Mucosa of rectum (tissue), 2 donors: ENCODE measurements around the gene HLX.

Experiments
- H3K27ac ChIP-seq, 2 donors: one replicate each; pipeline ENCODE4 v1.7.0; 2013; ENCODE audit warnings: inconsistent platforms in 2 of 2, low read depth in 2 of 2, low read length in 2 of 2
- H3K27me3 ChIP-seq, 2 donors: one replicate each; pipeline ENCODE4 v1.7.0; 2013; ENCODE audit warnings: low read length in 2 of 2; ENCODE audit not compliant: control insufficient read depth in 2 of 2, insufficient read depth in 2 of 2
- H3K36me3 ChIP-seq, 2 donors: one replicate each; pipeline ENCODE4 v1.7.0; 2013; ENCODE audit warnings: low read length in 2 of 2; ENCODE audit not compliant: control insufficient read depth in 2 of 2, insufficient read depth in 2 of 2
- H3K4me1 ChIP-seq, 2 donors: one replicate each; pipeline ENCODE4 v1.7.0; 2013; ENCODE audit warnings: low read length in 2 of 2, mild to moderate bottlenecking in 1 of 2; ENCODE audit not compliant: control insufficient read depth in 2 of 2, insufficient read depth in 2 of 2
- H3K4me3 ChIP-seq, 2 donors: one replicate each; pipeline ENCODE4 v1.7.0; 2013; ENCODE audit warnings: low read length in 2 of 2
- H3K9ac ChIP-seq, 2 donors: one replicate each; pipeline ENCODE4 v1.7.0; 2013; ENCODE audit warnings: low read length in 2 of 2, low read depth in 1 of 2, mild to moderate bottlenecking in 1 of 2
- H3K9me3 ChIP-seq, 2 donors: one replicate each; pipeline ENCODE4 v1.7.0; 2013; ENCODE audit warnings: low read length in 2 of 2; ENCODE audit not compliant: control insufficient read depth in 2 of 2
- donor health status: healthy.
- donor health status: Normal muscosa, but diverticular disease.

HLX gene

GRCh38 chr1:220895412-220895946, 16.2 kb downstream of the HLX start:
- Histone ChIP-seq H3K9me3 (no peaks in the 10 kb centered on the region), H3K27ac (no peak overlapping the region), H3K27me3 (peaks cover 37% of the 10 kb centered on the region in 2 donors), H3K36me3 (no peaks in the 10 kb centered on the region), H3K4me1 (no peaks in the 10 kb centered on the region), H3K4me3 (no peak overlapping the region), H3K9ac (no peak overlapping the region)

- no peak overlapping the region for H3K27ac ChIP-seq
- no peak overlapping the region for H3K4me3 ChIP-seq
- H3K4me1 ChIP-seq, result no peaks in the 10 kb centered on the region
- H3K27me3 ChIP-seq, result peaks cover 31 to 32% of the 10 kb centered on the region in 2 donors
- no peaks in the 10 kb centered on the region for H3K36me3 ChIP-seq
- no peak overlapping the region for H3K9ac ChIP-seq
- no peaks in the 10 kb centered on the region for H3K9me3 ChIP-seq
These were observed 16.8 kb downstream of the HLX start for GRCh38 chr1:220896092-220896491.

- no peak overlapping the region for H3K4me3 ChIP-seq
- peaks cover 0 to 4% of the 10 kb centered on the region in 2 donors for H3K27me3 ChIP-seq
- H3K36me3 ChIP-seq, result no peaks in the 10 kb centered on the region
These were observed 21.6 kb downstream of the HLX start for GRCh38 chr1:220900842-220901241.

DNA sequence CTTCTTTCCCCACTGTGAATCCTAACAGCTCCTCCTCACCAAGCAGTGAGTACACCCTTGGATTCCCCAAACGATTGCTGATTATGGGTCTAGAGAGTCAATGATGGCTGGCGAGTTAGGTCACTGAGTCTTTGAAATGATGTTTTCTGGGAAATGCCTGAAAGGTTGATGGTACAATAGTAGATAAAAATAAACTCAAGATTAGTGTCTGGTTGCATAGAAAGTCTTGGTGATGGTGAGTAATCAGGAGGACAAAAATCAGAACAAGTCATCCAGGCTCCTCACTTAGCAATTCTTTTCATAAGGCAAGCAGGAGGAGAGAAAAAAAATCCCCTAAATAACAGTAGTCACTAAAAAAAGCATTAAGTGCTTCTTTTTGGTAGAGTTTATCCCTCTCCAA, 22.6 kb downstream of the HLX start:
- no peaks in the 10 kb centered on the region for H3K36me3 ChIP-seq
- no peak overlapping the region for H3K27ac ChIP-seq
- no peak overlapping the region for H3K4me3 ChIP-seq
- H3K27me3 ChIP-seq, result peaks cover 0 to 4% of the 10 kb centered on the region in 2 donors
- no peaks in the 10 kb centered on the region for H3K9me3 ChIP-seq
- no peak overlapping the region for H3K9ac ChIP-seq
- H3K4me1 ChIP-seq, result no peaks in the 10 kb centered on the region

More at GRCh38 chr1:220900842-220901241, 21.6 kb downstream of the HLX start:
- Histone ChIP-seq H3K4me1 (no peaks in the 10 kb centered on the region), H3K9me3 (no peaks in the 10 kb centered on the region), H3K27ac (no peak overlapping the region), H3K9ac (no peak overlapping the region)

GRCh38 chr1:220902916-220903315, 23.7 kb downstream of the HLX start:
- no peaks in the 10 kb centered on the region for H3K36me3 ChIP-seq
- peaks cover 0 to 4% of the 10 kb centered on the region in 2 donors for H3K27me3 ChIP-seq
- H3K27ac ChIP-seq, result no peak overlapping the region
- H3K4me1 ChIP-seq, result no peaks in the 10 kb centered on the region
- H3K9ac ChIP-seq, result no peak overlapping the region
- no peaks in the 10 kb centered on the region for H3K9me3 ChIP-seq
- no peak overlapping the region for H3K4me3 ChIP-seq

DNA sequence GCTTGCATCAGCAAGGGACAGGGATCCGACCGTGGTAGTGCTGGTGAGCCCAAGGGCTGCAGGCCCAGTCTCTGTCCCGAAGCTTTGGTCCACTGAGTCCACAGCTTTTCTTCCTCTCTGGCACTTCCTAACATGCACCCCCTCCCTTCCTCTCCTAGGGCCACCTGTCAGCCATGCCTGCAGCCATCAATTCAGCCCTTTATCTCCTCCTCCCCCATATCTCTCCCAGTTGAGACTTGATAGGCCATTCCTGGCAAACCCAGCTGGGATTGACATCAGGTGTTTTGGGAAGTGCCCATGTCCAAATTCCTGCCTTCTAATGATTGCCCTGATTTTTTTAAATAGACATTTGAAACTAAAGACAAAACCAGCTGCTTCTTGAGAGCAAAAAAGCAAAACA, 25.6 kb downstream of the HLX start:
- no peaks in the 10 kb centered on the region for H3K9me3 ChIP-seq
- no peak overlapping the region for H3K4me3 ChIP-seq

GRCh38 chr1:220905650-220906560, 26.7 kb downstream of the HLX start:
- Histone ChIP-seq H3K36me3 (no peaks in the 10 kb centered on the region), H3K9me3 (no peaks in the 10 kb centered on the region), H3K4me3 (no peak overlapping the region), H3K9ac (no peak overlapping the region), H3K27ac (no peak overlapping the region), H3K27me3 (peaks cover 0 to 6% of the 10 kb centered on the region in 2 donors), H3K4me1 (no peaks in the 10 kb centered on the region)

More for the DNA sequence above, 25.6 kb downstream of the HLX start:
- Histone ChIP-seq H3K9ac (no peak overlapping the region), H3K36me3 (no peaks in the 10 kb centered on the region), H3K27me3 (peaks cover 0 to 6% of the 10 kb centered on the region in 2 donors), H3K27ac (no peak overlapping the region), H3K4me1 (no peaks in the 10 kb centered on the region)

DNA sequence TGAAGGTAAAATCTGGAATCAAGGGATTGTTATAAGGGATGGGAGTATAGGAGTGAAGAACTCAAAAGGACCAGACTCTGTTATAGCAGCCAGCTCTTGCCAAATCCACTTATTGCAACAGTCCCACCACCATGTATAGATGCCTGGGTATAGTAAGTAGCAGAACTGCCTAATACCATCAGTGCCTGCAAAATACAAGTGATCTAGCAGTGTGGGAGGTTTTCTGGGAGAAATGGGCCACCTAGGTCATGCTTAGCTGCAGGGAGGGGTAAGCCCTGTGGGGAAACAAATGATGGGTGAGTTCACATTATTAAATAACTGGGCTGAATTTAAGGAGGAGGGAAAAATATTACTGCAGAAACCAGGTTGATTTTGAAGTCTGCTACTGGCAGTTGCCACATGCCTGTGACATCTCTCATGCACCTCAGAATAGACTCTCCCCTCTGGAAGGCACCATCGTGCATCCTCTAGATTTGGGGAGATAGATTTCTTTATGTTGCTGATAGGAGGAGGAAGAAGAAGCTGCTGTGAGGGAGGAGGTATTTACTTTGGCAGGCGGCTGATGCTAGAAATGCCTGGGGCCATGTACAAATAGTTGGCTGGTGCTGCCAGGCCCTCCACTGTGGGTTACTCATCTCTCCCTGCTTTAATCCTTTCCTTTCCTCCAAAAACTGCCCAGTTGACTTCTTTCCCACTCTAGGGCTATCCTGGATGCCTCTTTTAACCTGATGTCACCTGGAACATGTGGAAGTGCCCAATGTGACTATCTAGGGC, 27.5 kb downstream of the HLX start:
- Histone ChIP-seq H3K4me1 (no peaks in the 10 kb centered on the region), H3K4me3 (no peak overlapping the region), H3K9me3 (no peaks in the 10 kb centered on the region), H3K27ac (no peak overlapping the region), H3K27me3 (peaks cover 0 to 6% of the 10 kb centered on the region in 2 donors), H3K9ac (no peak overlapping the region), H3K36me3 (no peaks in the 10 kb centered on the region)

- H3K27me3 ChIP-seq, result peaks cover 0 to 5% of the 10 kb centered on the region in 2 donors
- no peak overlapping the region for H3K9ac ChIP-seq
- no peaks in the 10 kb centered on the region for H3K9me3 ChIP-seq
- H3K4me3 ChIP-seq, result no peak overlapping the region
- no peaks in the 10 kb centered on the region for H3K4me1 ChIP-seq
- no peak overlapping the region for H3K27ac ChIP-seq
- no peaks in the 10 kb centered on the region for H3K36me3 ChIP-seq
These were observed 29.5 kb downstream of the HLX start for GRCh38 chr1:220908757-220909156.

GRCh38 chr1:220910021-220910420, 30.8 kb downstream of the HLX start:
- Histone ChIP-seq H3K27me3 (peaks cover 0 to 3% of the 10 kb centered on the region in 2 donors), H3K4me3 (no peak overlapping the region), H3K4me1 (no peaks in the 10 kb centered on the region), H3K9ac (no peak overlapping the region), H3K9me3 (no peaks in the 10 kb centered on the region), H3K27ac (no peak overlapping the region), H3K36me3 (no peaks in the 10 kb centered on the region)
